Left lung (tissue), 10 donors: Measurements from ENCODE around the gene ALK. TPM values are rescaled to one million over a fixed set of nuclear protein-coding genes. Genes with fewer than 3 reads are reported as not detected.
A peak's percentile ranks its signal among the peaks of the same experiment; 100 is the strongest.

ENCODE experiments used
- ATAC-seq: fragments of 200-7000 bp; cut with Tn5 transposase; one replicate; pipeline ENCODE4 v1.9.1; 2020; ENCODE audit warnings: moderate library complexity
- DNase-seq, 4 donors: peaks; one replicate each; pipeline ENCODE4 v3.0.0-alpha.2; 2013 to 2020
- H3K27ac ChIP-seq, 2 donors: fragments of 200-600 bp; sonication (generic) in 1 of 2; one replicate each; pipeline versions ENCODE4 v1.5.0 to v1.8.0; 2020 to 2021
- H3K27me3 ChIP-seq, 2 donors: fragments of 200-600 bp; sonication (generic) in 1 of 2; one replicate each; pipeline versions ENCODE4 v1.5.0 to v1.8.0; 2020 to 2021
- H3K36me3 ChIP-seq, 2 donors: fragments of 200-600 bp; sonication (generic) in 1 of 2; one replicate each; pipeline versions ENCODE4 v1.5.0 to v1.8.0; 2020 to 2021
- H3K4me1 ChIP-seq, 2 donors: fragments of 200-600 bp; one replicate each; pipeline ENCODE4 v1.8.0; 2021
- H3K4me3 ChIP-seq, 2 donors: fragments of 200-600 bp; sonication (generic) in 1 of 2; one replicate each; pipeline versions ENCODE4 v1.5.0 to v1.8.0; 2020 to 2021; ENCODE audit warnings: mild to moderate bottlenecking in 1 of 2
- H3K9me3 ChIP-seq, 2 donors: fragments of 200-600 bp; sonication (generic) in 1 of 2; one replicate each; pipeline versions ENCODE4 v1.5.0 to v1.8.0; 2020 to 2021
- intact Hi-C, 2 donors: fragments of 100-400 bp; cut with DNase I; formaldehyde crosslinking; loops; one replicate each; pipeline versions ENCODE4 v1.11.2 to v1.14.2; 2022
- polyA plus RNA-seq, 6 donors: library from polyadenylated mRNA; unstranded; fragments of 120-200 nt; gene quantifications; one replicate each; pipeline ENCODE4 v1.2.1, GENCODE V29; 2013; ENCODE audit not compliant: insufficient read length in 6 of 6
- total RNA-seq, 2 donors: library from RNA; stranded (reverse); fragmentation: NEBNext Ultra II Directional; extraction: Animal tissue kit (Norgen Biotek cat#: 25700); gene quantifications; one replicate each; pipeline ENCODE4 v1.2.1, GENCODE V29; 2021
- TF ChIP-seq, protein P1 (sequence below), 2 donors: fragments of 200-600 bp; sonication (generic) in 1 of 2; IDR thresholded peaks; one replicate each; pipeline versions ENCODE4 v1.5.0 to v1.8.0; 2021; ENCODE audit warnings: antibody characterized with exemption in 2 of 2
- donor health status: DM: no; HTN: yes; CAD: no.
- donor health status: DM: no; HTN: no; CAD: no.

ALK gene
- total and polyA plus RNA-seq, 8 donors: 0.06 to 0.70 (median 0.12) TPM; not detected in 2

DNA sequence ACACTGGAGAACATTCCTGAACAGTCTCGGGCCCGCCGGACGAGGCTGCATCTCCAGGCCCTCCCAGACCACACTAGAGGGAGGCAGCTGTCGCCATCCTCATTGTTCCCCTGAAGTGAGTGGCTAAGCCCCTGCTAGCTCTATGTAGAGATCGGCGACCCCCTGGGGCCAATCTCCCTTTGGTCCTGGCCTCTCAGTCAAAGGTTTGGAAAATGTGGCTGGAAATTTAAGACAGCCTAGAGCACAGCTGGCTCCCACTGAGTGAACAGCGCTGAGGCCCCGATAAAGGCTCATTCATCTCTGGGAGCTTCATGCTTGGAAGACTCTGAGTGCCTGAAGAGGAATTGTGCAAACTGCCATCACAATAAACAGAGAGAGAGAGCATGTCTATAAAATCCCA, 445.9 kb downstream of the ALK start:
- Histone ChIP-seq H3K27ac (no peak overlapping the region), H3K4me3 (no peak overlapping the region), H3K9me3 (peaks cover 0 to 24% of the 10 kb centered on the region in 2 donors), H3K4me1 (no peaks in the 10 kb centered on the region), H3K27me3 (no peaks in the 10 kb centered on the region), H3K36me3 (no peaks in the 10 kb centered on the region)
- DNase-seq (no peak), ATAC-seq (no peak)
- TF ChIP-seq, protein P1, sequence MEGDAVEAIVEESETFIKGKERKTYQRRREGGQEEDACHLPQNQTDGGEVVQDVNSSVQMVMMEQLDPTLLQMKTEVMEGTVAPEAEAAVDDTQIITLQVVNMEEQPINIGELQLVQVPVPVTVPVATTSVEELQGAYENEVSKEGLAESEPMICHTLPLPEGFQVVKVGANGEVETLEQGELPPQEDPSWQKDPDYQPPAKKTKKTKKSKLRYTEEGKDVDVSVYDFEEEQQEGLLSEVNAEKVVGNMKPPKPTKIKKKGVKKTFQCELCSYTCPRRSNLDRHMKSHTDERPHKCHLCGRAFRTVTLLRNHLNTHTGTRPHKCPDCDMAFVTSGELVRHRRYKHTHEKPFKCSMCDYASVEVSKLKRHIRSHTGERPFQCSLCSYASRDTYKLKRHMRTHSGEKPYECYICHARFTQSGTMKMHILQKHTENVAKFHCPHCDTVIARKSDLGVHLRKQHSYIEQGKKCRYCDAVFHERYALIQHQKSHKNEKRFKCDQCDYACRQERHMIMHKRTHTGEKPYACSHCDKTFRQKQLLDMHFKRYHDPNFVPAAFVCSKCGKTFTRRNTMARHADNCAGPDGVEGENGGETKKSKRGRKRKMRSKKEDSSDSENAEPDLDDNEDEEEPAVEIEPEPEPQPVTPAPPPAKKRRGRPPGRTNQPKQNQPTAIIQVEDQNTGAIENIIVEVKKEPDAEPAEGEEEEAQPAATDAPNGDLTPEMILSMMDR (IDR thresholded peaks at IDR 0.05): no peak
- intact Hi-C loops: no loop called here

- no peak for ATAC-seq
These were observed 451.4 kb downstream of the ALK start for GRCh38 chr2:29469961-29470360.

GRCh38 chr2:29469516-29469915, 451.9 kb downstream of the ALK start:
- Histone ChIP-seq H3K27ac (no peak overlapping the region), H3K9me3 (peaks cover 0 to 41% of the 10 kb centered on the region in 2 donors), H3K4me1 (no peaks in the 10 kb centered on the region), H3K27me3 (no peaks in the 10 kb centered on the region), H3K36me3 (no peaks in the 10 kb centered on the region), H3K4me3 (no peak overlapping the region)
- ATAC-seq (no peak), DNase-seq (no peak)
- TF ChIP-seq, protein P1 (IDR thresholded peaks at IDR 0.05): no peak
- intact Hi-C loops: no loop called here

More at GRCh38 chr2:29469961-29470360, 451.4 kb downstream of the ALK start:
- Histone ChIP-seq H3K27ac (no peak overlapping the region), H3K36me3 (no peaks in the 10 kb centered on the region), H3K4me3 (no peak overlapping the region), H3K9me3 (peaks cover 0 to 41% of the 10 kb centered on the region in 2 donors), H3K4me1 (no peaks in the 10 kb centered on the region), H3K27me3 (no peaks in the 10 kb centered on the region)
- intact Hi-C loops: no loop called here
- no peak for DNase-seq
- TF ChIP-seq, protein P1 (IDR thresholded peaks at IDR 0.05): no peak

GRCh38 chr2:29463181-29463900, 458.0 kb downstream of the ALK start:
- ATAC-seq: peak; percentile 85
- intact Hi-C loops: no loop called here

DNA sequence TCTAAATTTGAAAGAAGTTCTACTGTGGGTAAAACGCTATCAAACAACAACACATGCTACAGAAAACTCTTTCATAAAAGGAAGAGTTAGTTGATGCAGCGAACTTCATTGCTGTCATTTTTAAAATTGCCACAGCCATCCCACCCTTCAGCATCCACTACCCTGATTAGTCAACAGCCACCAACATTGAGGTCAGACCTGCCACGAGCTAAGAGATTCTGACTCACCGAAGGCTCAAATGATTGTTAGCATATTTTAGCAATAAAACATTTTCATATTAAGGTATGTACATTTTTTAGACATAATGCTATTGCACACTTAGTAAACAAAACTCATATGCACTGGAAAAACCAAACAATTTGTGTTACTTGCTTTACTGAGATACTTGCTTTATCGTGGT, 459.1 kb downstream of the ALK start:
- no peak for ATAC-seq
- no peak overlapping the region for H3K27ac ChIP-seq
- intact Hi-C loops: no loop called here
- H3K9me3 ChIP-seq: no peaks in the 10 kb centered on the region
- H3K4me1 ChIP-seq: no peaks in the 10 kb centered on the region
- H3K27me3 ChIP-seq: no peaks in the 10 kb centered on the region
- H3K4me3 ChIP-seq: no peak overlapping the region
- no peak for DNase-seq
- TF ChIP-seq, protein P1 (IDR thresholded peaks at IDR 0.05): no peak
- no peaks in the 10 kb centered on the region for H3K36me3 ChIP-seq

More at GRCh38 chr2:29463181-29463900, 458.0 kb downstream of the ALK start:
- no peaks in the 10 kb centered on the region for H3K4me1 ChIP-seq
- TF ChIP-seq, protein P1 (IDR thresholded peaks at IDR 0.05): no peak
- H3K36me3 ChIP-seq: no peaks in the 10 kb centered on the region
- no peak for DNase-seq
- H3K27ac ChIP-seq: peak overlapping the region; percentile 4 to 46
- no peak overlapping the region for H3K4me3 ChIP-seq
- no peaks in the 10 kb centered on the region for H3K9me3 ChIP-seq
- no peaks in the 10 kb centered on the region for H3K27me3 ChIP-seq
